H1 (cell line): ENCODE data around the gene UGT1A8. TPM values are rescaled to one million over a fixed set of nuclear protein-coding genes. Genes with fewer than 3 reads are reported as not detected.

Source experiments
- BCL11A ChIP-seq, 2 experiments: IDR thresholded peaks; one replicate each; pipeline ENCODE4 v1.6.1; 2011; ENCODE audit warnings: low read depth in 2 of 2, low read length in 2 of 2, mild to moderate bottlenecking in 2 of 2
- CEBPB ChIP-seq: IDR thresholded peaks from 2 replicates; pipeline ENCODE4 v1.6.1; 2012; ENCODE audit warnings: low read depth, low read length
- CHD1 ChIP-seq: IDR thresholded peaks from 2 replicates; pipeline ENCODE4 v1.6.1; 2012; ENCODE audit warnings: low read depth, low read length, improper control_type of control experiment
- CHD7 ChIP-seq: fragments of 300-600 bp; sonication (generic); IDR thresholded peaks from 2 replicates; pipeline ENCODE4 v1.7.1; 2012; ENCODE audit warnings: low read length, moderate library complexity, mild to moderate bottlenecking, inconsistent platforms; ENCODE audit not compliant: insufficient replicate concordance
- CTBP2 ChIP-seq: IDR thresholded peaks from 2 replicates; pipeline ENCODE4 v1.7.0; 2011; ENCODE audit warnings: borderline replicate concordance, mild to moderate bottlenecking, moderate library complexity, mixed read lengths, low read length; ENCODE audit not compliant: insufficient read depth, insufficient read length
- EP300 ChIP-seq, 2 experiments: IDR thresholded peaks; 1 replicate in 1 of 2; 2 replicates in 1 of 2; pipeline ENCODE4 v1.6.1; 2011 to 2012; ENCODE audit warnings: low read depth in 2 of 2, low read length in 2 of 2, mild to moderate bottlenecking in 2 of 2, borderline replicate concordance in 1 of 2, inconsistent platforms in 1 of 2, moderate library complexity in 1 of 2
- FOSL1 ChIP-seq: IDR thresholded peaks from 2 replicates; pipeline ENCODE4 v1.6.1; 2011; ENCODE audit warnings: mild to moderate bottlenecking, low read depth, low read length, moderate library complexity; ENCODE audit not compliant: insufficient read depth
- HDAC6 ChIP-seq: IDR thresholded peaks from one replicate; pipeline ENCODE4 v1.7.1; 2012; ENCODE audit warnings: low read depth, mild to moderate bottlenecking, inconsistent platforms, low read length, moderate library complexity
- KDM5A ChIP-seq: fragments of 200-600 bp; IDR thresholded peaks from 2 replicates; pipeline ENCODE4 v1.7.1; 2012; ENCODE audit warnings: mild to moderate bottlenecking, low read length, inconsistent platforms, mixed read lengths
- SP1 ChIP-seq: IDR thresholded peaks from 2 replicates; pipeline ENCODE4 v1.6.1; 2011; ENCODE audit warnings: low read depth, low read length
- TAF1 ChIP-seq: IDR thresholded peaks from 2 replicates; pipeline ENCODE4 v1.6.1; 2011; ENCODE audit warnings: mild to moderate bottlenecking, low read depth, low read length
- ZNF274 ChIP-seq: IDR thresholded peaks from 2 replicates; pipeline ENCODE4 v1.7.0; 2012; ENCODE audit warnings: low read length, borderline replicate concordance; ENCODE audit errors: extremely low read depth
- polyA plus RNA-seq, 7 experiments: library from polyadenylated mRNA; depleted of rRNA in 3 of 7; stranded (reverse) in 5 of 7; unstranded in 2 of 7; fragments of >200 nt in 5 of 7; fragments of 200-250 nt in 2 of 7; gene quantifications; 1 replicate in 5 of 7; 2 replicates in 1 of 7; 4 replicates in 1 of 7; pipeline versions ENCODE4 v1.2.1 to v1.2.3, GENCODE V29; 2011 to 2013; ENCODE audit warnings: missing spikeins in 2 of 7, mixed read lengths in 2 of 7
- total RNA-seq: library from RNA; stranded (reverse); fragmentation: NEBNext Ultra II Directional; extraction: Animal tissue kit (Norgen Biotek cat#: 25700); gene quantifications from 2 replicates; pipeline ENCODE4 v1.2.1, GENCODE V29; 2021

The UGT1A8 gene
- total and polyA plus RNA-seq, 2 of the 8 experiments (the other 6 are each of a cell fraction or from before 2014, with no cell fraction given): not detected

GRCh38 chr2:233597522-233597921, 19.9 kb upstream of the UGT1A8 start (continued):
- TF ChIP-seq CHD7 (no peak), FOSL1 (no peak), SP1 (no peak), ZNF274 (no peak), HDAC6 (no peak), CHD1 (no peak), CTBP2 (no peak), TAF1 (no peak), BCL11A (IDR thresholded peaks at IDR 0.05; ENCODE audit: low read depth in 2 of 2, low read length in 2 of 2) (no peak), EP300 (IDR thresholded peaks at IDR 0.05; ENCODE audit: borderline replicate concordance in 1 of 2, low read depth in 2 of 2, low read length in 2 of 2) (no peak), KDM5A (no peak), CEBPB (no peak)
- TF ChIP-seq, all 59 proteins: peak for 0
